GM18868 (cell line): ENCODE data around the gene BBX.
A peak's percentile ranks its signal among the peaks of the same experiment; 100 is the strongest.

ENCODE experiments used
- ATAC-seq: cut with Tn5 transposase; IDR thresholded peaks from one replicate; pipeline ENCODE4 v1.9.1; 2021; ENCODE audit warnings: mild to moderate bottlenecking, moderate library complexity; ENCODE audit not compliant: unreplicated experiment

BBX gene

GRCh38 chr3:107596639-107597038 is 73.9 kb downstream of the BBX start:
- no peak for ATAC-seq

- peak; percentile 86 for ATAC-seq
Observed at GRCh38 chr3:107598926-107599771, 76.4 kb downstream of the BBX start.

DNA sequence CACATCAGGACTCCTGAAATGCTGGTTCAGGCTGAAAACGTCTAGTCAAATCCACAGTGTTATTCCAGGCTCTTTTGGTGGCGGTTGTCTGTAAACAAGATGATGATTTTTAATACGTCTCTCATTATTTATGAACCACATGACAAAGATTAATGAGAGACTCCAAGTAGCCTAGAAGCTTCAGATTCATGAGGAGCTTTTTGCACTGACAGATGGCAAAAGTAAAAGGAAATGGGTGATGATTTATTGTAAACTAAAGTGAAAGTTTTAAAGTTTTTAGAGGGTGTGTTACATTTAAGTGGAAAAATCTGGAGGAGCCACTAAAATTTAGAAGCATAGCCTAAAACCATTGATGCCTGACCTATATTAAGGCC is 77.0 kb downstream of the BBX start:
- no peak for ATAC-seq

DNA sequence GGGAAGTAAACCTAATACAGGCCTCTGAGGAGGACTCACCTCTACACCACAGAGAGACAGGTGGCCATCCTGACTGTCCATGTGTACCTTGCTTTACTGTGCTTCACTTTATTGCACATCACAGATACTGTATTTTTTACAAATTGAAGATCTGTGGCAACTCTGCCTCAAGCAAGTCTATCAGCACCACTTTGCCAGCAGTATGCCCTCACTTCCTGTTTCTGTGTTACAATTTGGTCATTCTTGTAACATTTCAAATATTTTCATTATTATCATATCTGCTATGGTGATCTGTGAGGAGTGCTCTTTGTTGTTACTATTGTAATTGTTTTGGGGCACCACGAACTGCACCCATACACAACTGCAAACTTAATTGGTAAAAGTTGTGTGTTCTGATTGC is 78.0 kb downstream of the BBX start:
- ATAC-seq: no peak

DNA sequence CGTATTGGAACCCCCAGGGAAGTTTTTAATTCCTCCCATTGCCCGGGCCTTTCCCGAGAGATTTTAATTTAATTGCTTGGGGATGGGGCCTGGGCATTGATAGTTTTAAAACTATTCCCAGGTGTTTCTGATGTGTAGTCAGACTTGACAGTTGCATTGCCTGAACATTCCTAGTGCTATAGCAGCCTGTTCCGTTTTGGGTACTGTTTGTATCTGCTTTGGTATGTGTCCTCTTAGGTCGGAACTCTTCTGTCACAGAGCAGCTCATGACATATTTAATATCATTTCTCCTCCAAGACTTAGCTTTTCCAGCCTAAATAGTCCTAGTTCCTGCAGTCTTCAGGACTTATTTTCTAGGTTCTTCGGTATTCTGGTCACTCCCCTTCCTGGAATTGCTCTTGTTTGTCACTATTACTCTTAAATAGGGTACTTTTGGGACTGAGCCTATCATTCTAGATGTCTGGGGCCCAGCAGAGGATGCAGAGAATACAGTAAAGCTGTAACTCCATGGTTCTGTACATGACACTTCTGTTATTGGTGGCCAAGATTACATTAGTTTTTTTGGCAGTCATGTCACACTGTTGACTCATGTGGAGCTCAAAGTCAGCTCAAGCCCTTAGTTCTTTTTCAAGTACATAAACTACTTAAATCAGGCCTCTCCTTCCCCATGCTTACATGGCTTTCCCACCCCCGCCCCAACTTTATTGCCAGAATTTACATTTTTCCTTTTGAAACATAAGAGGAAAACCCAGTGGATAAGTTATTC is 81.5 kb downstream of the BBX start:
- no peak for ATAC-seq

DNA sequence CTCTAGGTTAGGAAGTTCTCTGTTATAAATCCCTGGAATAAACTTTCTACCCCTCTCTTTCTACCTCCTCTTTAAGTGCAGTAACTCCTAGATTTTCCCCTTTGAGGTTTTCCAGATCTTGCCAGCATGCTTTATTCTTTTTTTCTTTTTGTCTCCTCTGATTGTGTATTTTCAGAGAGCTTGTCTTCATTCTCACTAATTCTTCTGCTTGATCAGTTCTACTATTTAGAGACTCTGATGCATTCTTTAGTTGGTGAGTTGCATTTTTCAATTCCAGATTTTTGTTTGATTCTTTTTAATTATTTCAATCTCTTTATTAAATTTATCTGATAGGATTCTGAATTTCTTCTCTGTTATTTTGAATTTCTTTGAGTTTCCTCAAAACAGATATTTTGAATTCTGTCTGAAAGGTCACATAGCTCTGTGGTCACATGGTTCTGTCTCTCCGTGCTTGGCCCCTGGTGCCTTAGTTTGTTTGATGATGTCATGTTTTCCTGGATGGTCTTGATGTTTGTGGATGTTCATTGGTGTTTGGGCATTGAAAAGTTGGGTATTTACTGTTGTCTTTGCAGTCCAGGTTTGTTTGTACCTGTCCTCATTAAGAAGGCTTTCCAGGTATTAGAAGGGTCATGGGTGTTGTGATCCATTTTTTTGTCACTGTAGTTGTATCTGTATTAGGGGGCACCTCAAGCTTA is 89.2 kb downstream of the BBX start:
- ATAC-seq: no peak

GRCh38 chr3:107612664-107613084 is 89.9 kb downstream of the BBX start:
- no peak for ATAC-seq

GRCh38 chr3:107619549-107619948 is 96.8 kb downstream of the BBX start:
- no peak for ATAC-seq

GRCh38 chr3:107620534-107620933 is 97.8 kb downstream of the BBX start:
- ATAC-seq: no peak

- ATAC-seq: no peak
Observed at GRCh38 chr3:107621465-107621864, 98.7 kb downstream of the BBX start.

DNA sequence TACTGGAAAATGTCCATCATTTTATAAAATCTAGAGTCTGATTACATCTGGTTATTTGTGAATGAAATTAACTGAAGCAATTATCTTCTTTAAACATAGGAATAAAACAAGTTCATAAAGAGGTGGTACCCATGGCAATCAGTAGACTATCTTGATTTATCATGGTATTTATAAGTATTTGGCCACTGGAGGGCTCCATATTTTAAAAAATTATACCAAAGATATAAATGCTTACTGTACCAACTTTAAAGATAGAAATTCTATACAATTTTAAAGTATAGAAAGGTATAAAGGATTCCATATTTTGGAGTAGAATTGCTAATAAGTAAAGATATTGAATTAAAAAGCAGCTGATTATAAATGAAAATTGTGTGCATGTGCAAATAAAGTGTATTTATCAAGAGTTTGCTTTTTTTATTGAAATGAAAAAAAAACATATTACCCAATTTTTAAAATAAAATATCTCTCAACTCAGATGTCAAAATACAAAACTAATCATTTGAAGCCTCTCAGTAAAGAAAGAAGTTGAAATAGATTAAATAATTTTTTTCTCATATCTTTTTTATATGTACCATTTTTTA is 105.3 kb downstream of the BBX start:
- no peak for ATAC-seq

DNA sequence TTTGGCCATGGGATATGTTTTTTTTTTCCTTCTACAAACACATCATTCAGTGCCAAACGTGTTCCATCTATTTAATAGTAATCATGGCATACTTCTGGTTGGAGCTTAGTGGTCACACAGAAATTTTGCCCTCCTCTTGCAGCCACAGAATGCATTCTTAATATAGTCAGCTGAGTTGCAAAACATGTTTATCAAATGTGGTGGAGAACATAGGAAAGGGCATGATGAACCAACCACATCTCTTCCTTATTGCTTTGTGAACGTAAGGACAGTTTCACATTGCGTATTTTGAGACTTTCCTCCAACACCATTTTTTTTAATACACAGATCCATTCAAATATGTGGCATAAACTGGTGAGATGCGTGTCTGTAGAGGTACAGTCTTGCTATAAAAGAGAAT is 106.8 kb downstream of the BBX start:
- ATAC-seq: no peak

- no peak for ATAC-seq
Observed at GRCh38 chr3:107630779-107631178, 108.0 kb downstream of the BBX start.

DNA sequence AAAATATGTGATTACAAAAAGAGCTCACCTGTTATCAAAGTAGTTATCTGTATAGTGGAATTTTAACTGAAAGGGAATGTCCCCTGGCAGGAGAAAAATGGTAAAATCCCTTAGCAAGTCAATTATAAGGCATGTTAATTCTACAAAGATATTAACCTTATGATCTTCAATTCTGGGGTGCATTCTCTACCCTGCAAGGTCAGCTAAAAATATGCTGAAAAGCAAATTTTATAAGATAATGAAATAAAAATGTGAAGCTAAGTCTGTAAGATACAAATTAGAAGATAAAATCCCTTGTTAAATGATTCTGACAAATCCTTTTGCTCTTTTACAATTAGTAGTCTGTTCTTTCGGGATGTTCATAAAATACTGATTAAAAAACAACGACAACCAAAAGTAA is 109.8 kb downstream of the BBX start:
- no peak for ATAC-seq

DNA sequence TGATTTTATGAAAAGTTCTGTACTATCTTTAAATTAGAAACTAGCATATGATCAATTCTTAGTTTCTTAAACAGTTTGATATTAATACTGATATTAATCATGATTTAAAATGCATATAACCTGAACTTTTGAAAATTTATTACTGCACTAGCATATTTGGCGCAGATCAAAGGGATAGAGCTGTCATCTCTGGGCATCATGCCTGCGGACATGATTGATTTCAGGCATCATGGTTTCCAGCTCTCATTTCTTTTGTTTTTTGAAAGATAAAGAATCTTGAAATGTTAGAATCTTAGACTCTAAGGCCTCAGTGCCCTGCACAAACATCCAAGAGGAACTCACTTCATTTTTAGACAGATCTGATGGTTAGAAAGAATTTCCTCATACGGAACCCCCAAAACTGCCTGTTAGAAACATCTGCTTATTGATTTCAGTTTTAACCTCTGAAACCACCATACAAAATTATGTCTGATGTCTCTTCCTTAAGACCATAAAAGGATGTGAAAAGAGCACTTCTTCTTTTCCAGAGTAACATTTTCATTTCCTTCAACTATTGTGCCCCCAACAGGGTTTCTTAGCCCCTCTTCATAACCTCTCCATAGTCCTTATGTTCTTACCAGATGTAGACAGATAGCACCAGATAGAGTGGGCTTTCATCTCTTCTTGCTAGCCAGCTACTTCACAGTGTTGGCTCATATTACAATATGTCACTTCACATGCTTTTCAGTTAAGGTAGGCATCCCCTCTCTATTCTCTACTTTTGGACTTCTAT is 110.8 kb downstream of the BBX start:
- peak; percentile 91 for ATAC-seq

GRCh38 chr3:107634099-107634489 is 111.3 kb downstream of the BBX start:
- ATAC-seq: peak; percentile 46

- ATAC-seq: no peak
Observed at GRCh38 chr3:107637416-107638183, 114.8 kb downstream of the BBX start.

GRCh38 chr3:107641572-107642307 is 119.0 kb downstream of the BBX start:
- peak; percentile 51 for ATAC-seq
